Right cardiac atrium (tissue), 5 donors: ENCODE measurements around the gene ACTN1. TPM values are rescaled to one million over a fixed set of nuclear protein-coding genes. Genes with fewer than 3 reads are reported as not detected.

ENCODE experiments used
- ATAC-seq, 2 donors: fragments of 200-7000 bp; cut with Tn5 transposase; one replicate each; pipeline versions ENCODE4 v1.8.0 to v1.9.1; 2020; ENCODE audit warnings: moderate library complexity in 2 of 2, mild to moderate bottlenecking in 1 of 2
- DNase-seq, 3 donors: peaks; one replicate each; pipeline ENCODE4 v3.0.0-alpha.2; 2020
- H3K27ac ChIP-seq: one replicate; pipeline ENCODE4 v1.5.1; 2013; ENCODE audit warnings: mild to moderate bottlenecking, low read length, control low read depth, moderate library complexity
- H3K27me3 ChIP-seq: one replicate; pipeline ENCODE4 v1.6.1; 2013; ENCODE audit not compliant: control insufficient read depth, insufficient read depth
- H3K4me1 ChIP-seq: one replicate; pipeline ENCODE4 v1.6.1; 2013; ENCODE audit warnings: low read length; ENCODE audit not compliant: control insufficient read depth, insufficient read depth
- H3K4me3 ChIP-seq: one replicate; pipeline ENCODE4 v1.5.1; 2013; ENCODE audit warnings: low read length, control low read depth
- H3K9me3 ChIP-seq: one replicate; pipeline ENCODE4 v1.6.1; 2013; ENCODE audit warnings: low read length; ENCODE audit not compliant: control insufficient read depth
- WGBS: extraction: QIAGEN DNeasy Blood & Tissue Kit; methylation state at CpG from one replicate; pipeline ENCODE4 v1.1.7; 2013; 5-methylcytosine and 5-hydroxymethylcytosine counted together
- intact Hi-C, 4 donors: fragments of 100-400 bp; cut with DNase I; formaldehyde crosslinking; loops; one replicate each; pipeline versions ENCODE4 v1.11.0 to v1.14.0; 2022 to 2023
- polyA plus RNA-seq: library from polyadenylated mRNA; stranded (reverse); fragments of 200-250 nt; gene quantifications from one replicate; pipeline ENCODE4 v1.2.3, GENCODE V29; 2013
- total RNA-seq, 4 donors: library from RNA; stranded (reverse); fragmentation: NEBNext Ultra II Directional; extraction: Animal tissue kit (Norgen Biotek cat#: 25700); gene quantifications; one replicate each; pipeline ENCODE4 v1.2.1, GENCODE V29; 2021
- donor health status: healthy with polysubstance abuse.
- donor health status: DM: no; HTN: yes; CAD: no.
- donor health status: DM: no; HTN: no; CAD: no.
- donor health status: DM: no; HTN: yes; CAD: no; lungs with severe emphysema.
- donor health status: DM: yes; HTN: yes; CAD: no.

The ACTN1 gene
- total and polyA plus RNA-seq, 5 donors = 80.5 to 305 (median 155) TPM

DNA sequence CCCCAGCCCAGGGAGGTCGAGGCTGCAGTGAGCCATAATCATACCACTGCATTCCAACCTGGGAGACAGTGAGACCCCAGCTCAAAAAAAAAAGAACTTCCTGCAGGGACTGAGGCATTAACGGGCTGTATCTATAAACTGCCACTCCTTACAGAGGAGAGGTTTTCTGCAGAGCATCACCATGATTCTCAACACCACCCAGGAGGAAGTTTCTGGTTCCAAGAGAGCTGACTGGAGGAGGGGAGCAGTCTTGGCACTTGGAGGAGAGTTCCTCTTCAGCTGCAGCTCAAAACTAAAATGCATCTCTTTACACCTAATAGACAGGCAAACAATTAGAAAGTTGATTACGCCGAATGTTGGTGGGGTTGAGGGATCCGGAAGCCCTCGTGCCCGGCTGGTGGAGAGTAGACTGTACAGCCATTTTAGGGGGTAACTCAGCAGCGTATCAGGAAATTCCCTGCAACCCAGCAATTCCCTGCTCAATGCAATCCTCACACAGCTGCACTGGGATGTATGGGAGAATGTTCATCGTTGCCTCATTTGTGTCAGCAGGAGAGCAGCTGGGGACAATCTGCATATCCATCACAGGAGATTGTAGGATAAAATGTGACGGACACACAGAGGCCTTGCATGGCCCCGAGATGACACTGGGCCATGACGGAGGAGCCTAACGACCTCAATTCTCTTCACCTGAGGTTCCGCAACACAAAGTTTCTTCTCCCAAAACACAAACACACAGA is 36.6 kb downstream of the ACTN1 start:
- intact Hi-C loops = loop anchor here in 2 of 4 donors (5.0 kb wide), 1 partner anchor 35 kb away; the partner anchor contains the start of gene ACTN1 (in 2 of the 2)
- ATAC-seq = no peak
- Histone ChIP-seq H3K27ac (peak overlapping the region; percentile 13), H3K27me3 (no peaks in the 10 kb centered on the region), H3K4me1 (peaks cover 61% of the 10 kb centered on the region), H3K9me3 (no peaks in the 10 kb centered on the region), H3K4me3 (no peak overlapping the region)
- 64% methylated on average over 14 of the region's 14 CpGs for WGBS
- DNase-seq = no peak

DNA sequence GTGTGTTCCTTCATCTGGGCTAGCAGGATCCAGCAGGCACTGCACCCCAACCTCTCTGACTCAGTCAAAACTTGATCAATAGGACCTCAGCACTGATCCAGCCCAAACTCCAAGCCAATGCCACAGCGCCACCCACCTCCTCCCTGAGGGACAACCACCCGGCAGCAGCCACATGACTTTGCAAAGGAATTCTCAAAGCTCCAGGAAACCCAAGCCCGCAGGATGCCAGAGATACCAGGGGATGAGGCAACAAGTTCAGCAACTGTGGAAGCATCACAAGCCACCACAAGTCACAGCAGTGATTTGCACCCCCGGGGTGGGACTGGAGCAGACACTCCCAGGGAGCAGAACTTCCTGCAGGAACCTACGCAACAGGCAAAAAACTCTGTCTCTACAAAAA is 37.3 kb downstream of the ACTN1 start:
- intact Hi-C loops = loop anchor here in 2 of 4 donors (5.0 kb wide), 1 partner anchor 35 kb away; the partner anchor contains the start of gene ACTN1 (in 2 of the 2)
- Histone ChIP-seq H3K4me1 (peaks cover 59% of the 10 kb centered on the region), H3K9me3 (no peaks in the 10 kb centered on the region), H3K27me3 (no peaks in the 10 kb centered on the region), H3K4me3 (no peak overlapping the region), H3K27ac (no peak overlapping the region)
- ATAC-seq (no peak), DNase-seq (peak; percentile 49 to 80 (median 71))
- 32% methylated on average over 5 of the region's 5 CpGs for WGBS

GRCh38 chr14:68940614-68941185 is 38.4 kb downstream of the ACTN1 start:
- no peaks in the 10 kb centered on the region for H3K27me3 ChIP-seq
- intact Hi-C loops = loop anchor here in 2 of 4 donors (5.0 kb wide), 1 partner anchor 37 kb away; the partner anchor contains the start of gene ACTN1 (in 2 of the 2)
- H3K9me3 ChIP-seq = no peaks in the 10 kb centered on the region
- 67% methylated on average over 3 of the region's 3 CpGs for WGBS
- ATAC-seq (no peak), DNase-seq (no peak)
- H3K27ac ChIP-seq = peak overlapping the region; percentile 75
- H3K4me3 ChIP-seq = no peak overlapping the region
- peaks cover 58% of the 10 kb centered on the region for H3K4me1 ChIP-seq

GRCh38 chr14:68939893-68940613 is 39.0 kb downstream of the ACTN1 start:
- no peaks in the 10 kb centered on the region for H3K9me3 ChIP-seq
- peak overlapping the region; percentile 75 for H3K27ac ChIP-seq
- no peak overlapping the region for H3K4me3 ChIP-seq
- H3K27me3 ChIP-seq = no peaks in the 10 kb centered on the region
- peaks cover 54% of the 10 kb centered on the region for H3K4me1 ChIP-seq
- DNase-seq = peak; percentile 90 to 93 (median 93)
- ATAC-seq = peak; percentile 80 to 86
- 21% methylated on average over 9 of the region's 9 CpGs for WGBS
- intact Hi-C loops = loop anchor here in 3 of 4 donors (5.0 kb wide), 1 partner anchor 37 kb away; the partner anchor contains the start of gene ACTN1 (in 3 of the 3)

- ATAC-seq (no peak), DNase-seq (peak in 1 of 3 donors; percentile 64)
- WGBS = 42% methylated on average over 11 of the region's 11 CpGs
- no peak overlapping the region for H3K4me3 ChIP-seq
- no peaks in the 10 kb centered on the region for H3K27me3 ChIP-seq
- H3K4me1 ChIP-seq = peaks cover 52% of the 10 kb centered on the region
- H3K9me3 ChIP-seq = no peaks in the 10 kb centered on the region
- H3K27ac ChIP-seq = peak overlapping the region; percentile 92
- intact Hi-C loops = loop anchor here in 1 of 4 donors (5.0 kb wide), 1 partner anchor 38 kb away; the partner anchor contains the start of gene ACTN1
These were observed 39.8 kb downstream of the ACTN1 start for GRCh38 chr14:68939181-68939892.

GRCh38 chr14:68938271-68939150 is 40.6 kb downstream of the ACTN1 start:
- 37% methylated on average over 4 of the region's 4 CpGs for WGBS
- no peaks in the 10 kb centered on the region for H3K27me3 ChIP-seq
- H3K4me3 ChIP-seq = no peak overlapping the region
- intact Hi-C loops = loop anchor here in 1 of 4 donors (5.0 kb wide), 1 partner anchor 39 kb away; the partner anchor contains the start of gene ACTN1
- H3K27ac ChIP-seq = peak overlapping the region; percentile 92
- peak; percentile 51 to 81 (median 71) for DNase-seq
- ATAC-seq = no peak
- peaks cover 46% of the 10 kb centered on the region for H3K4me1 ChIP-seq
- H3K9me3 ChIP-seq = no peaks in the 10 kb centered on the region

DNA sequence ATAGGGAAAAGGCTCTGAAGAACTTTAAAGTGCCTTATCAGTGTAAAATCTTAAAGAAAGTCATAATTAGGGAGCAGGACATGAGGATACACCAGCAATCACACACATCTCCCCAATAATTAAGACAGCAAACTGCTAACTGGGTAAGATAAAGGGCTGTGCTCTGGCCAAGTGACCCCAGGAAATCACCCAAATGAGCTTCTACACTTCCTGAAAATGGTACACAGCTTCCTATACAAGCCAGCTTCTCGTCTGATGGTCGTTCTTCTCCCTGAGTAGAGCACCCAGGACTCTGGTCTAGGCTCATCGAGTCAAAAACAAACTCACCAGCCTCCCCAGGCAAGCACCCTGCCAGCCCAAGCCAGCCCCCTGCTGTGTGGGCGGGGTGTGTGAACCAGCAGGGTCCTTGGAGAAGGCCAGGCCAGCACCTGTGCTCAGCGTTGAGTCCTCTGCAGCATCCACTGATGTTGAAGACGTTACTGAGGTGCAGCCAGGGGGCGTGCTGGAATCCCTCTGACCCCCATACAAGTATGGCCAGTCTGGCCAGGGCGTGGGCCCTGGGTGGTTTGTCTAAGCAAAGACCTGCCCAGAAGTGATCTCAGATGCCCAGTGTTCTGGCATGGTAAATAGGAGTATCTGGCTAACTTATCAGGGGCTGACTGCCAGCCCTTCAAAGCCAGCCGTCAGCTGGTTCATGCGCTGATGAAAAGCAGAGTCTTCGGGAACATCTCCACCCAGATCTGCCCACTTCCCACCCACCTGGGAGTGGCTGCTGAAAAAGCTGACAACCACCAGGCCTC is 41.4 kb downstream of the ACTN1 start:
- 41% methylated on average over 11 of the region's 11 CpGs for WGBS
- Histone ChIP-seq H3K27ac (peak overlapping the region; percentile 92), H3K27me3 (no peaks in the 10 kb centered on the region), H3K9me3 (no peaks in the 10 kb centered on the region), H3K4me1 (peaks cover 44% of the 10 kb centered on the region), H3K4me3 (no peak overlapping the region)
- intact Hi-C loops = loop anchor here in 1 of 4 donors (5.0 kb wide), 1 partner anchor 40 kb away; the partner anchor contains the start of gene ACTN1
- DNase-seq (peak; percentile 66 to 83 (median 74)), ATAC-seq (peak; percentile 6 to 8)

DNA sequence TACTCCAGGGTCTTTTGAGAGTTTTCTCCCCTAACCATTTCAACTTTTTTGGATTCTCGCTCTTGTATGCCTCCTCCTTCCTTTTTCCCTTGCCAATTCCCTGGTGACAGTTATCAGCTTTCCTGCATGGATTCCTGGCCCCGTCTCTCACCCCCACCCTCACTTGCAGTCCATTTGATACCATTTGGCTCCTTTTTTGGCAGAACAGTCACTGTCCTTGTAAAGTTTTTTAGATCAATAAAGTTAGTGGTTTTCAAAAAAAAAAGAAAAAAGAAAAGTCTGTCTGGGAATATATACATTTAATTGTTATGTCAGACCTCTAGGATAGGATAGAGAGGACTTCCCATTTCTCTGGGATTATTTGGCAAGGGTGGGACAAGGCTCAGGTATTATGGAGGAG is 42.1 kb downstream of the ACTN1 start:
- ATAC-seq (no peak), DNase-seq (peak in 2 of 3 donors; percentile 59 to 79)
- H3K4me3 ChIP-seq = no peak overlapping the region
- intact Hi-C loops = loop anchor here in 1 of 4 donors (5.0 kb wide), 1 partner anchor 40 kb away; the partner anchor contains the start of gene ACTN1
- peaks cover 42% of the 10 kb centered on the region for H3K4me1 ChIP-seq
- no peaks in the 10 kb centered on the region for H3K27me3 ChIP-seq
- WGBS = 41% methylated on average over 2 of the region's 2 CpGs
- peak overlapping the region; percentile 94 for H3K27ac ChIP-seq
- H3K9me3 ChIP-seq = no peaks in the 10 kb centered on the region

DNA sequence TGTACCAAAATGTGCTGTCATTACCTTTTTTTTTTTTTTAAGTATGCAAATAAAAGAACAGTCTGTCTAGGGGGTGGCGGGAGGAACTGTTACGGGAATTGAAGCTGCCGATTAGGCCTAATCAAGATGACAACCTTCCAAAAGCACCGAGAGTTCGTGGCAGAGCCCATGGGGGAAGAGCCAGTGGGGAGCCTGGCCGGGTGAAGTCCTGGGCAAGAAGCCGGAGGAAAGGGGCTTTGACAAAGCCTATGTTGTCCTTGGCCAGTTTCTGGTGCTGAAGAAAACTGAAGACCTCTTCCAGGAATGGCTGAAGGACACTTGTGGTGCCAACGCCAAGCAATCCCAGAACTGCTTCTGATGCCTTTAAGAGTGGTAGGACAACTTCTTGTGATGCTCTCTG is 42.6 kb downstream of the ACTN1 start:
- intact Hi-C loops = loop anchor here in 1 of 4 donors (5.0 kb wide), 1 partner anchor 41 kb away; the partner anchor contains the start of gene ACTN1
- ATAC-seq (peak; percentile 23 to 30), DNase-seq (peak; percentile 69 to 86 (median 79))
- 23% methylated on average over 8 of the region's 8 CpGs for WGBS
- H3K4me1 ChIP-seq = peaks cover 42% of the 10 kb centered on the region
- H3K27ac ChIP-seq = peak overlapping the region; percentile 94
- H3K9me3 ChIP-seq = no peaks in the 10 kb centered on the region
- H3K4me3 ChIP-seq = peak overlapping the region; percentile 4
- H3K27me3 ChIP-seq = no peaks in the 10 kb centered on the region
